IPS-11a (cell line): ENCODE results near the gene FSD2.
"Not testable (repeated sequence)": the region's sequence is repeated elsewhere in the genome, so short reads cannot be mapped to it uniquely, and the experiment has no call there.

Source experiments
- H3K4me3 ChIP-seq: one replicate; pipeline ENCODE4 v1.5.1; 2013; ENCODE audit warnings: low read depth, low read length, control low read depth

Gene FSD2

DNA sequence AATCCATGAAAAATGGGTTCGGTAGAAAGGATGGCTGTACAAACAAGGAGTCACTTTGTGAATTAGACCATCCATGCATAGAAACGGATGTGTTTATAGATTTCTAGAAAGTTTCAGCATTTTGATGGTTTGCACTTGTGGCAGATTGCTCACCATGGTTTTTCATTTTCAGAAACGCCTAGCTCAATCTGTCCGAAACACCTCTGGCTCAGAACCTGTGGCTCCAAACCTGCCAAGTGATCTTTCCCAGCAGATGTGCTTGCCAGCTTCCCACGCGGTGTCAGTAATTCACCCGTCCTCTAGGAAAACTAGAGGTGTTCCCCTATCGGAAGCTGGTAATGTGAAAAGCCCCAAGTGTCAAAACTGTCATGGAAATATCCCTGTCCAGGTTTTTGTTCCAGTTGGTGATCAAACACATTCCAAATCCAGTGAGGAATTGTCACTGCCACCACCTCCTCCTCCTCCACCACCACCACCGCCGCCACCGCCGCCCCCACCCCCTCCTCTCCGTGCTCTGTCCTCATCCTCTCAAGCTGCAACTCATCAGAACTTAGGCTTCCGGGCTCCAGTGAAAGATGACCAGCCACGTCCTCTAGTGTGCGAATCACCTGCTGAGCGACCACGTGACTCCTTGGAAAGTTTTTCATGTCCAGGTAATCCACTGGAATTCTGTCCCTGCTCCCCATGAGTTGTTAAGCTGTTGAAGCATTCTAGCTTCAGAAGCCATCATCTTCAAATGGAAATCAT is 24.7 kb upstream of the FSD2 start:
- no peak overlapping the region for H3K4me3 ChIP-seq

DNA sequence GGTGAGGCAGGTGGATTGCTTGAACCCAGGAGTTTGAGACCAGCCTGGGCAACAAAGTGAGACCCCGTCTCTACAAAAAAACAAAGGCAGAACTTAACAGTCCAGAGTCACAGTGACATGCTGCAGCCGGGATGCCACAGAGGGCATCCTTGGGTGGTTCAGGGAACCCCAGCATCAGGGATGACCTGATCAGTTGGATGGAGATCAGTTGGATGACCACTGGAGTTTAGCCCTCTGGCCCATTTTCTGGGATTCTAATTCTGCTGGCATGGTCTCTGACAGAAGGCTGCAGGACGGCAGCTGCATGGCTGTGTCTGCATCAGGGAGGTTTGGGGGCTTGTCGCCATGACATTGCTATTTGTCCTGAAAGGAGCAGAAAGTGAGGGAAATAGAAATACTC is 23.4 kb upstream of the FSD2 start:
- no peak overlapping the region for H3K4me3 ChIP-seq

DNA sequence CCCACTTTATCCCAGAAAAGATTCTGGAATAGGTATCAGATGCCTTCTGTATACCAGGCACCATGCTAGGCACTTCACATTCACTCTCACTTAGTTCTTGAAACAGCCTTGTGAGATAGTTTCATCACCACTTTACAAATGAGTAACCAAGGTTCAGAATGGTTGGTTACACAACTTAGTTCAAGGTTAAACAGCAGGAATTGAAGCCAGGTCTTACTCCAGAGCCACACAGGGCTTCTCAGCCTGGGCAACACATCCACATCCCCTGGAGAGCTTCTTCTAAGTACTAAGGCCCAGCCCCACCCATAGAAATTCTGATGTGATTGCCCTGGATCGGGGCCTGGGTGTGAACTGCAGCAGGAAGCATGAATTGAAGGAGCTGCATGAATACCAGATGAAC is 22.2 kb upstream of the FSD2 start:
- H3K4me3 ChIP-seq = no peak overlapping the region

DNA sequence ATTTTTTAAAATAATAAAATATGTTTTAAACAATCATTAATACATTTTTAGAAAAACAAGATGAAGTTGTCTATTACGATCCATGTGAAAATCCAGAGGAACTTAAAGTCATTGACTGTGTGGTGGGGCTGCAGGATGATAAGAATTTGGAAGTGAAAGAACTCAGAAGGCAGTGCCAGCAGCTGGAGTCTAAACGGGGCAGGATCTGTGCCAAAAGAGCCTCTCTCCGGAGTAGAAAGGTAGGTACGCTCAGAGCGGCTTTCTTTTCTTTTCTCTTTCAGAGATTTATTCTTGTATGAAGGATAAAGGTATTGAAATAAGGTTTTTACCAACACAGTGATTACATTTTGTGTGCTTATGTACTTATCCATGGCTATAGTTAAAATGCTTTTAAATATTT is 17.2 kb upstream of the FSD2 start:
- no peak overlapping the region for H3K4me3 ChIP-seq

DNA sequence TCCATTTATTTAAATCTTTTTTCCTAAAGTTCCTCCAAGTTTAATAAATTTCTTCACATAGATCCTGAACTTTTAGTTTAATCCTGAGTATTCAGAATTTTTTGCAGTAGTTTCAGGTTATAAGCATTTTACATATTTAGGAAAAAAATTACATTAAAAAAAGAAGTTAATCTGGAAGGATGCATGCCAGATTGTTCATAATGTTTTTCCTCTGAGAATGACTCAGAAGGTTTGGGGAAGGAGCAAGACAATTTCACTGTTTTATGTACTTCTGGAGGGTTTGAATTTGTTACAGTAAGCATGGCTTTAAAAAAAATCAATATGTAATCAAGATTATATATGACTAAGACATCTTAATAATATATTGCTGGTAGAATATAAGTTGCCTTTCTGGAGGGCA is 16.0 kb upstream of the FSD2 start:
- H3K4me3 ChIP-seq = not testable (repeated sequence)

DNA sequence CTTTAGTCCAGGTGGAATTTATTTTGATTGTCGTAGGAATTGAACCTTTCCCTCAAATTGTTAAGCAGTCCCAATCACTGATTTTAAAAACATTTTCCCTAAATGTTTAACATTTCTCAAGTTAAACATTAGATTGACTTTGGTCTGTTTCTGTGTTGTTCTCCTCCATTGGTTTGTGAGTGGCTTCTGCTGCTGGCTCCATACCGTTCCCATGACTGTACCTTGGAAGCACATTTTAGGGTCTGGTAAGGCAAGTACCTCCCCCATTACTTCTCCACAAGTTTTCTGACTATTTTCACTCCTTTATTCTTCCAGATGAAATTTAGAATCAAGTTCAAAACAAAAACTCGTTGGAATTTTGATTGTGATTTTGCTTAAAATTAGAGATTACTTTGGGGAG is 15.5 kb upstream of the FSD2 start:
- H3K4me3 ChIP-seq = not testable (repeated sequence)

DNA sequence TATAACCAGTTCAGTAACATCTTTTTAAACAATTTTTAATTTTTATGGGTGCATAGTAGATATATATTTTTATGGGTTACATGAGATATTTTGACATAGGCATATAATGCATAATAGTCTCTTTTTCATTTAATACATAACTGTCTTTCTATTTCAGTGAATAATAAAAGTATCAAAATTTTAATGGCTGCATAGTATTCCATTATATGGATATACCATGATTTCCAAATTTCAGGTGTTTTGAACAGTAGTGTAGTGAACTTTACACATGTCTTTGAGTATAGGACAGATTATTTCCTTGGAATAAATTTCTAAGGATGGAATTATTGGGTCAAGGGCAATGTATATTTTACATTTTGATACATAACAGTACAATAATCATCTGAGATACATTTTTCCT is 14.3 kb upstream of the FSD2 start:
- no peak overlapping the region for H3K4me3 ChIP-seq

DNA sequence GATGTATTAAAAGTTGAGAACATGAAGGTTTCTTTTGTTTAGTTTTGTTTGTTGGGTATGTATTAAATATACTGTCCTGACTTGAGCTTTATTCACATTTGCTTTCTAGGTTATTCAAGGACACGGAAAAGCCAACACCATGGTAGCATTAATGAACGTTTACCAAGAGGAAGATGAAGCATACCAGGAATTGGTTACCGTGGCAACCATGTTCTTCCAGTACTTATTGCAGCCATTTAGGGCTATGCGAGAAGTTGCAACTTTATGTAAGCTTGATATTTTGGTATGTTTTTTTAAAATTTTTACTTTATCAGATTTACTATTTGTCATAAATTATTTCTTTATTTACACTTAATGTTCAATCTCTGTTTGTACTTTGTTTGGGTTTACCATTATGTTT is 7.1 kb upstream of the FSD2 start:
- H3K4me3 ChIP-seq = no peak overlapping the region

DNA sequence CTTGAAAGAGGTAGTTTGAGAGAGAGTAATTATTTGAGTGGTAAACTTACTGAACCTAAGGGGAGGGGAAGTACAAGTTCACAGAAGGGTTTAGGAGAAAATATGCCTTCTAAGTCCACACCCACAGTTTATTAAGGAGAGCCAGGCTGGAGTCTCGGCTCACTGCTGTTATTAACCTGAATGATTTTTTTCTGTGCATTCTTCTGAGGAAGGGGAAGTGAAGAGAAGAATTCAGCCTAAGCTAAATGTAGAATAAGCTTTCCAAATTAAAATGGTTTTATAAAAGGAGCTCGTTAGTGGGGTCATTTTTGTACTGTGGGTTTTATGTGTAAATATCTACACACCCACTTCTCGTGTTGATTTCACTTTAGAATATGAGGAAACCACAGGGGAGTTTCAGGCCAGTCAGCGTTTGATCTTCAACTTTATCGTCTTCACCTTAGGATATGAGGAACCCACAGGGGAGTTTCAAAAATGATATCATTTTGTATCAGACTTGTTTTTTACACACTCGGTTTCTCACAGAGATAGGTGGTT is 5.1 kb upstream of the FSD2 start:
- H3K4me3 ChIP-seq = peak overlapping the region; percentile 78

DNA sequence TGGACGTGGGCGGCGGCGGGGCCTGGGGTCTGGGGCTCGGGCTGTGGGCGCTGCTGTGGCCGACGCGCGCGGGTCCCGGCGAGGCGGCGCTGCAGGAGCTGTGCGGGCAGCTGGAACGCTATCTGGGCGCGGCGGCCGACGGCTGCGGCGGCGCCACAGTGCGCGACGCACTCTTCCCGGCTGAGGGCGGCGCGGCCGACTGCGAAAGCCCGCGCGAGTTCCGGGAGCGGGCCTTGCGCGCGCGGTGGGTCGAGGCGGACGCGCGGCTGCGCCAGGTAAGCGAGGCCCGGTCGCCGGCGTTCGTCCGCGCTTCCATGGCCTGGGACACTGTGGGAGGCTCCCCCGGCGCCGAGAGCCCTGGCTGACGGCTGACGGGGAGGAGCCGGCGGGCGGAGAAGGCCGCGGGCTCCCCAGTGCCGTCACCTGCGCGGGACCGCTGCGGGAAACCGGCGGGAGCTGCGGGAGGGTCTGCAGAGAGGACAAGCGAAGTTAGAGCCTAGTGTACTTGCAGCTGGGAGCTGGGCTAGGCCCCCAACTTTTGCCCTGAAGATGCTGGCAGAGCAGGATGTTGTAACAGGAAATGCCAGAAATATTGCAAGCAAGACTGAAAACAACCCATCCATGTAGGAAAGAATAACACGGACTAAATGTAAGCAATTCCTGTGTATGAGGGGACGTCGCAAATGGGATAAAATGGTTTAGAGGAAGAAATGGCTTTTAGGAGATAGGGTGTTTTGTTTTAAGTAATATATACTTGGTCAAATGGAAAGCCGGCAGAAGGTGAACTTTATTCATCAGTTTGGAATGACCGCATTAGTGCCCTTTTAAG is 4.4 kb upstream of the FSD2 start:
- H3K4me3 ChIP-seq = peak overlapping the region; percentile 78

DNA sequence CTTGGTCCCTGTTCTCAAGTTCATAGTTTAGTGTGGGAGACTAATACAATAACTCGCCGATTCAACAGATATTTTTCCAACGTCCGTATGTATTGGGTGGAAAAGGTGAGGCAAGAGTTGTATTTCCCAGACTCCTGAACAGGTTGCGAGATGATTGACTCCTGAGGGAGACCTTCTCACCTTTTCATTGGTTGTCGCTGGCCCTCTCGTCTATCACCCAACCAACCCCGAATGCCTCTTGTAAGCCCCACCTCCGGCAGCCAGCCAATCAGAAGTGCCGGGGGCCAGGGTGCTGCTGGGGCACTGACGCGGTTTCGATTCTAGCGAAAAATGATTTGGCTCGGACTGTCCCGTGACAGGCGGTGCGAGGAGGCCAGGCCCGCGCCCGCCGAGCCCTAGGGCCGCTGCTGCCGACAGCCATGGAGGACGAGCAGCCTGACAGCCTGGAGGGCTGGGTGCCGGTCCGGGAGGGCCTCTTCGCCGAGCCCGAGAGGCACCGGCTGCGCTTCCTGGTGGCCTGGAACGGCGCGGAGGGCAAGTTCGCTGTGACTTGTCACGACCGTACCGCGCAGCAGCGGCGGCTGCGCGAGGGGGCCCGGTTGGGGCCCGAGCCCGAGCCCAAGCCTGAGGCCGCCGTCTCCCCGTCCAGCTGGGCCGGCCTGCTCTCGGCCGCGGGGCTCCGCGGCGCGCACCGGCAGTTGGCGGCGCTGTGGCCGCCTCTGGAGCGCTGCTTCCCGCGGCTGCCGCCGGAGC is 3.6 kb upstream of the FSD2 start, which contains the start of gene WHAMM:
WHAMM (plus strand) TSS at position 321 of the 753 bp plus-strand sequence; CDS start at position 420, 99 bp downstream.
- H3K4me3 ChIP-seq = peak within 1 kb of the TSS; percentile 78

DNA sequence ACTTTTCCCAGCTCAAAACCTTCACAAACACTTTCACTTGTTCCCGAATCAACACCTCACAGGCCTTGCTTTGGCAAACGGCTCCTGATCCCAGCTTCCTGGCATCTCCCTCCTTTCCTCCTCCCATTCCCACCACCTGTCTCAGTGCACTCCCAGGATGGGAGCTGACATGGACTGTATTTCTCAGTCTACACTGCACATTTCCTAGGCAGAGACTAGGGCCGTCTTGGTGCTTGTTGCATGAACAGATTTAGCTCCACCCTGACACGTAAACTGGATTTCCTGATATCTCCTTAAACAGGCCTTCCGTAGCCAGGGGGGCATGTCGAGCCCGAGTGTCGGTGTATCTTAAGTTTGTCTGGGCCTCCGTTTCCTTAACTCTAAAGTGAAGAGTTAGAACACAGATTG is 2.8 kb upstream of the FSD2 start:
- no peak overlapping the region for H3K4me3 ChIP-seq

DNA sequence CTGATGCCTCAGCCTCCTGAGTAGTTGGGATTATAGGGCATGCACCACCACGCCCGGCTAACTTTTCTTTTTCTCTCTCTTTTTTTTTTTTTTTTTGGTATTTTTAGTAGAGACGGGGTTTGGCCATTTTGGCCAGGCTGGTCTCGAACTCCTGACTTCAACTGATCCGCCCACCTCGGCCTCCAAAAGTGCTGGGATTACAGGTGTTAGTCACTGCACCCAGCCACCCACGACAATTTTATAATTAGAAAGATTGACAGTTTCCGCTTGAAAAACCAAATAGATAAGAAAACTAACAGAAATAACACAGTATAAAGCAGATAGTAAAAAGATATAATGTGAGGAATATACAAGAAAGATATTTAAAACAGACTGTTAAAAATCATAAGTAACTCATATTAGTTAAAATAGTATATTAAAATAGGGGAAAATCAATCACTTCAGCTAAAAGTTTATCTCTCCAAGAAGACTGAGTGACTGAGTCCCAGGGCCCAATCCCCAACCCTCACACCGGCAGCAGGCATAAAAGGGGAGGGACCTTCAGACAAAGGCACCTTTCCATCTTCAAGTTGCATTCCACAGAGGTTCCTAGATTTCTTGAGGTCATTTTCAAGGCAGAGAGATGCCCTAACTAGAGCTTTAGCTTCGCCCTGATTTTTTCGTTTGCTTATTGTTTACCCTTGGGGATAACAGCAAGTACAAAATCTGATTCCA is 2.2 kb upstream of the FSD2 start:
- no peak overlapping the region for H3K4me3 ChIP-seq

DNA sequence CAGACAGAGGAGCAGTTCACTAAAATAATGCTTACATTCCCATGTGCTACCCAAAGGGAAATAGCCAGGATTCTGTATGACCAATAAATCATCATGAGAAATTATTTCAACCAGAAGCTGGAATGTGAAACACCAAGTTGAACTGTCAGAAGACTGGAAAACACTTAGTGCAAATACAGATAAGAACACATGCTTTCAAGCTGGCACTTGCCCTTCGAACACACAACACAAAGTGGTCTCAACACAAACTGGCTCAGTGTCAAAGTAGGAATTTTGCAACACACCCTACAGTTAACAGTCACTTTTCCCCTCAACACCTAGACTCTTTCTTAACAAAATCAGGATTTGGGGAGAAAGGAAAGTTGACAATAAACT is 1.3 kb downstream of the FSD2 start:
- H3K4me3 ChIP-seq = no peak overlapping the region

DNA sequence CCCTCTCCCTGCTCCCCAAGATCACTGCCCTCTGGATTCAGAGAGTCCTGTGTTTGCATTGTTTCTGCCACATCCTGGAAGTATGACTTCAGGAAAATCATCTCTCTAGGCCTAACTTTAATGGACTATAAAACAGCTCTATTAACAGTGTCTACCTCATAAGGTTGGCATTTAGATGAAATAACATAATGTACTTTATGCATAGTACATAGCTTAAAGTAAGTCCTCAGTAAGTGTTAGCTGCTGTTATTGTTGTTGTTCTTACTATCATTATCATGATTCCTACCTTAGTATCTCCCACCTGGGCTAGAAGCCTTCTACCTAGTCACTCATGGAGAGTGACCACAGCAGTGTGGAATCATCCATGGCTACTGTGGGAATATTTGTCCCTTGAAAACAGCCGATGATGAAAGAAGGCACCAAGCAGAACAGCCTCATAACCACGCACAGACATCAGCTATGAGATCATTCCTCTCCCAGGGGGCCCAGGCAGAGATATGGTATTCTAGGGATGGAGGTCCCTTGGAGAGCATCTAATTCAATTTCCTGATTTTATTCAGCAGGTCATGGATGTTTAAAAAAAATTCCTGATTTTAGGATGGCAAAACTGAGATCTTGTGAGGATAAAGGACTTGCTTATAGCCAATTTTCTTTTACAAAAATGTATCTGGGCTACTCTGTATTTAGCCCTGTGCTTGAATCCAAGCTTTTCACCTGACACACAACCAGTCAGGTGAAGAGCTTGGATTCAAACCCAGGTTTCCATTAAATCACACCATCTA is 1.9 kb downstream of the FSD2 start:
- no peak overlapping the region for H3K4me3 ChIP-seq

DNA sequence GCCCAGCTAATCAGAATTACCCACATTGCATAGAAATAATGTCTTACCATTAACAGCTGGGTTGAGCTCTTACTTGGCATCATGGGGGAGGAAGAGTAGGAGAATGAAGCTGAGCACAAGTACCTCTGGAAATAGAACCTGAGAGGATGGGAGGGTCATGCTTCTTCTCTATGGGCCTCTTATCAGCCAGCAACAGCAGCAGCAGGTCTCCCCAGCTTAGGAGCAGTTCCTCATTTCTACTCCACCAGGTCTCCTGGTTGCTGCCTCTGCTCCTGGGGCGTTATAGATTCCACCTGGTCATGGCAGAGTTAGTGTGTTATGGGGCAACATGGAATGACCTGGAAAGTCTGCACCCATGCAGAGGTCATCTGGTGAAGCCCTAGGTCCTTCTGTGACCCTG is 3.4 kb downstream of the FSD2 start:
- H3K4me3 ChIP-seq = no peak overlapping the region

DNA sequence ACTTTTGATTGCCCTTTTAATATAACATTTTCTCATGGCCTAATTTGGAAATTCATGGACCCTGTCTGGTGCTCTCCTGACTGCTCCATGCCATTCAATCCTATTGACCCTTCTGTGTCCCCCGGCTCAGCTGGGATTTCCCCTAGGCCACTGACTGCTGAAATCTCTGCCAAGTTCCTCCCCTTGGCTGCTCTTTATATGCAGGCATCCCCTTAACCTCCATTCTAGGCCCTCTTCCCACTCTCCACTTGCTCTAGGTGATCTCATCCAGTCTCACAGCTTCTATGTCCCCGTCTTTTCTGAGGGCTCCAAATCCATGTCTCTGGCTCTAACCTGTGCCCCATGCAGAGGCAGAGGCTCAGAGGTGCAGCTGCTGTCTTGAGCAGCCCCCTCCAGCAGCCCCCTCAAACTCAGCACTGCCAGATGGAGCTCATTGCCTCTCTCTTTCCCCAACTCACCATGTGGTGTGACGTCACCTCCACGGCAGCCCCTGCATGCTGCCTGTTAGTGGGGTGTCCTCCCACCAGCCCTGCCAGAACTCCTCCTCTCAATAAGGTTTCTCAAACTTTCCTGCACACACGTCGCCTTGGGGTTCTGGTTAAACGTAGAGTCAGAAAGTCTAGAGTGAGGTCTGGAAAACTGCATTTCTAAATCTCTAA is 6.6 kb downstream of the FSD2 start:
- no peak overlapping the region for H3K4me3 ChIP-seq

DNA sequence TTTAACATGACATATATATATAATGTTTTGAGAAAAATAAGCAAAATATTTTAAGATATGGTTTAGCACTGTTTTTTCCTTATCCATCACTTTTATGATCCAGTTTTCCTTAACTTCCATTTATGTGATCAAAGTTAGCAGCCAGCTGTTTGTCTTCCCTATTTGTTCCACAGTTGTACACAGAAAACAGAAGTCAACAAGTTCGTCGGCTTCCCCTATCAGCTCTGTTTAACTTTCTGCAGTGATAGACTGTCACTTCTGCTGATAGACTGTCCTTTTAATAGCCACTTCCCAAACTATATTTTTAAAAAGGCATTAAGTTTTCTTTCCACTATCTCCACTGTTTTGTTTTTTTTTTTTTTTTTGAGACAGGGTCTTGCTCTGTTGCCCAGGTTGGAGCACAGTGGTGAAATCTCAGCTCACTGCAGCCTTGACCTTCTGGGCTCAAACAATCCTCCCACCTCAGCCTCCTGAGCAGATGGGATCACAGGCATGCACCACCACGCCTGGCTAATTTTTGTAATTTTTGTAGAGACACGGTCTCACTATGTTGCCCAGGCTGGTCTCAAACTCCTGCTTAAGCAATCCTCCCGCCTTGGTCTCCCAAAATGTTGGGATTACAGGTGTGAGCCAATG is 7.2 kb downstream of the FSD2 start:
- H3K4me3 ChIP-seq = no peak overlapping the region

DNA sequence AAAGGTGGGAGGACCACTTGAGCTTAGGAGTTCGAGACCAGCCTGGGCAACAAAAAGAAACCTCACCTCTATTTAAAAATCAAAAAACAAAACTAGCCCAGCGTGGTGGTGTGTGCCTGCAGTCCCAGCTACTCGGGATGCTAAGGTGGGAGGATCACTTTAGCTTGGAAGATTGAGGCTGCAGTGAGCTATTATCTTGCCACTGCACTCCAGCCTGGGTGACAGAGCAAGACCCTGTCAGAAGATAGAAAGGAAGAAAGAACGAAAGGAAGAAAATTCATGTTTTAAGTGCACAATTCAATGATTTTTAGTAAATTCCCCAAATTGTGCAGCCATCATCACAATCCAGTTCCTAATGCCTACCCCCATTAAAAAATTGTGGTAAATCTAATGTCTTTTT is 7.8 kb downstream of the FSD2 start:
- H3K4me3 ChIP-seq = no peak overlapping the region
